Activated CD8-positive, alpha-beta T cell treated with anti-CD3 and anti-CD28 coated beads for 36 hours (primary cell): ENCODE results near the gene CREB3L1. TPM values are rescaled to one million over a fixed set of nuclear protein-coding genes. Genes with fewer than 3 reads are reported as not detected.
A peak's percentile ranks its signal among the peaks of the same experiment; 100 is the strongest.

Experiments used
- ATAC-seq: fragments of 200-7000 bp; cut with Tn5 transposase; one replicate; pipeline ENCODE4 v1.10.0; 2021; ENCODE audit warnings: mild to moderate bottlenecking, moderate library complexity
- CTCF ChIA-PET: fragments of 350-600 bp; sonication (Branson Sonifier 250); formaldehyde crosslinking; loops from one replicate; lab custom pipeline; 2021; ENCODE audit warnings: antibody characterized with exemption; lab: Charles Lee
- POLR2A ChIA-PET: fragments of 350-600 bp; sonication (Branson Sonifier 250); formaldehyde crosslinking; loops from one replicate; lab custom pipeline; 2021; ENCODE audit warnings: antibody characterized with exemption; lab: Charles Lee
- DNase-seq: peaks from one replicate; pipeline ENCODE4 v3.0.0-alpha.2; 2020
- H3K27ac Mint-ChIP-seq: one replicate; pipeline ENCODE4 v1.8.0; 2021; ENCODE audit warnings: mild to moderate bottlenecking, mixed read lengths
- H3K27me3 Mint-ChIP-seq: one replicate; pipeline ENCODE4 v1.8.0; 2021; ENCODE audit warnings: mixed read lengths
- H3K36me3 Mint-ChIP-seq: one replicate; pipeline ENCODE4 v1.8.0; 2021; ENCODE audit warnings: low read depth, mixed read lengths
- H3K4me1 Mint-ChIP-seq: one replicate; pipeline ENCODE4 v1.8.0; 2021; ENCODE audit warnings: low read depth, mixed read lengths
- H3K4me3 Mint-ChIP-seq: one replicate; pipeline ENCODE4 v1.8.0; 2021; ENCODE audit warnings: mild to moderate bottlenecking, moderate library complexity, mixed read lengths
- H3K9me3 Mint-ChIP-seq: one replicate; pipeline ENCODE4 v1.8.0; 2021; ENCODE audit warnings: mixed read lengths
- CTCF ChIP-seq: fragments of 200-600 bp; IDR thresholded peaks from one replicate; pipeline ENCODE4 v1.8.0; 2022; ENCODE audit warnings: antibody characterized with exemption, mild to moderate bottlenecking
- intact Hi-C: fragments of 100-400 bp; cut with micrococcal nuclease; formaldehyde crosslinking; loops from one replicate; pipeline ENCODE4 v1.10.0; 2022
- total RNA-seq, 2 experiments: library from RNA; stranded (reverse); gene quantifications; one replicate each; pipeline ENCODE4 v1.2.3, GENCODE V29; 2021

CREB3L1 gene
- total RNA-seq, 2 experiments from 2014 or later = not detected

GRCh38 chr11:46348566-46349401, 71.3 kb downstream of the CREB3L1 start:
- POLR2A ChIA-PET = interaction anchor here (0.6 to 8.2 kb wide), 8 partner anchors 8 to 43 kb away, joined by 3 to 135 read pairs (median 6); partner anchors contain the start of gene CHRM4
- H3K4me3 Mint-ChIP-seq = peak overlapping the region; percentile 89
- H3K27ac Mint-ChIP-seq = peak overlapping the region; percentile 94
- H3K36me3 Mint-ChIP-seq = peaks cover 9% of the 10 kb centered on the region
- intact Hi-C loops = no loop called here
- H3K27me3 Mint-ChIP-seq = no peaks in the 10 kb centered on the region
- ATAC-seq = peak; percentile 15
- H3K9me3 Mint-ChIP-seq = no peaks in the 10 kb centered on the region
- peaks cover 74% of the 10 kb centered on the region for H3K4me1 Mint-ChIP-seq
- no peak for TF ChIP-seq CTCF
- CTCF ChIA-PET = interaction anchor here (0.7 to 20.2 kb wide), 9 partner anchors 16 to 269 kb away, joined by 3 to 480 read pairs (median 6); no protein-coding TSS in a partner anchor
- peak; percentile 79 for DNase-seq

- Mint-ChIP-seq H3K27ac (peak overlapping the region; percentile 89), H3K36me3 (peaks cover 12% of the 10 kb centered on the region), H3K4me1 (peaks cover 77% of the 10 kb centered on the region), H3K4me3 (no peak overlapping the region), H3K9me3 (no peaks in the 10 kb centered on the region), H3K27me3 (no peaks in the 10 kb centered on the region)
- DNase-seq (no peak), ATAC-seq (no peak)
- intact Hi-C loops = no loop called here
- TF ChIP-seq CTCF = no peak
- ChIA-PET CTCF (interaction anchor here (3.5 to 20.2 kb wide), 5 partner anchors 14 to 111 kb away, joined by 22 to 480 read pairs (median 34); no protein-coding TSS in a partner anchor), POLR2A (interaction anchor here (0.8 to 8.2 kb wide), 4 partner anchors 14 to 41 kb away, joined by 3 to 135 read pairs (median 4); partner anchors contain the start of gene CHRM4)
Measured at GRCh38 chr11:46350695-46351094, 73.2 kb downstream of the CREB3L1 start.

GRCh38 chr11:46351148-46351547, 73.7 kb downstream of the CREB3L1 start:
- Mint-ChIP-seq H3K27ac (peak overlapping the region; percentile 89), H3K27me3 (no peaks in the 10 kb centered on the region), H3K4me1 (peaks cover 75% of the 10 kb centered on the region), H3K9me3 (no peaks in the 10 kb centered on the region), H3K36me3 (peaks cover 12% of the 10 kb centered on the region), H3K4me3 (peak overlapping the region; percentile 78)
- POLR2A ChIA-PET = interaction anchor here (0.8 to 8.2 kb wide), 5 partner anchors 13 to 1192 kb away, joined by 3 to 135 read pairs (median 3); partner anchors contain the start of gene CHRM4
- ATAC-seq (no peak), DNase-seq (no peak)
- CTCF ChIA-PET = interaction anchor here (0.9 to 20.2 kb wide), 11 partner anchors 12 to 235 kb away, joined by 3 to 480 read pairs (median 17); partner anchors contain the start of gene CHRM4
- no peak for TF ChIP-seq CTCF
- intact Hi-C loops = no loop called here

GRCh38 chr11:46351606-46352005, 74.1 kb downstream of the CREB3L1 start:
- intact Hi-C loops = loop anchor here (2.0 kb wide), 1 partner anchor 17 kb away; no protein-coding TSS in a partner anchor

More at GRCh38 chr11:46351606-46352005, 74.1 kb downstream of the CREB3L1 start:
- POLR2A ChIA-PET = interaction anchor here (0.9 to 8.2 kb wide), 4 partner anchors 13 to 1192 kb away, joined by 3 to 135 read pairs (median 4); partner anchors contain the start of gene CHRM4
- Mint-ChIP-seq H3K36me3 (peaks cover 16% of the 10 kb centered on the region), H3K4me3 (peak overlapping the region; percentile 78), H3K27ac (peak overlapping the region; percentile 89), H3K4me1 (peaks cover 75% of the 10 kb centered on the region), H3K27me3 (no peaks in the 10 kb centered on the region), H3K9me3 (no peaks in the 10 kb centered on the region)
- DNase-seq (no peak), ATAC-seq (no peak)
- no peak for TF ChIP-seq CTCF
- CTCF ChIA-PET = interaction anchor here (0.8 to 20.2 kb wide), 18 partner anchors 8 to 426 kb away, joined by 3 to 480 read pairs (median 6); partner anchors contain the start of genes ATG13, CHRM4 and HARBI1
